Body of pancreas (tissue), 4 donors: Measurements from ENCODE around the gene SLC50A1. TPM values are rescaled to one million over a fixed set of nuclear protein-coding genes. Genes with fewer than 3 reads are reported as not detected.

Experiments
- ATAC-seq: fragments of 150-250 bp; one replicate; pipeline ENCODE4 v1.9.1; 2016
- DNase-seq, 4 donors: peaks; one replicate each; pipeline ENCODE4 v3.0.0-alpha.2; 2019
- H3K27ac ChIP-seq, 4 donors: fragments of 200-600 bp; sonication (generic); 1 replicate in 3 of 4; 2 replicates in 1 of 4; pipeline versions ENCODE4 v1.5.1 to v1.6.1; 2016 to 2019; ENCODE audit warnings: mild to moderate bottlenecking in 1 of 4, mixed read lengths in 1 of 4, moderate library complexity in 1 of 4
- H3K27me3 ChIP-seq, 2 donors: fragments of 200-600 bp; sonication (generic); one replicate each; pipeline ENCODE4 v1.6.0; 2016; ENCODE audit warnings: mild to moderate bottlenecking in 1 of 2
- H3K36me3 ChIP-seq, 2 donors: fragments of 200-600 bp; sonication (generic); replicated peaks in 1 of 2; 2 replicates each; pipeline ENCODE4 v1.5.1; 2016; ENCODE audit warnings: low read depth in 2 of 2; ENCODE audit not compliant: insufficient read depth in 1 of 2
- H3K4me1 ChIP-seq: fragments of 200-600 bp; sonication (generic); one replicate; pipeline ENCODE4 v1.6.0; 2016
- H3K4me3 ChIP-seq, 2 donors: fragments of 200-600 bp; sonication (generic); 1 replicate in 1 of 2; 2 replicates in 1 of 2; pipeline ENCODE4 v1.5.1; 2016 to 2019
- H3K9me3 ChIP-seq, 3 donors: fragments of 200-600 bp; sonication (generic); 1 replicate in 2 of 3; 2 replicates in 1 of 3; pipeline ENCODE4 v1.5.1; 2016
- POLR2A ChIP-seq, 3 donors: fragments of 450-650 bp; IDR thresholded peaks; one replicate each; pipeline ENCODE4 v1.6.1; 2016; ENCODE audit warnings: antibody characterized with exemption in 3 of 3, mild to moderate bottlenecking in 2 of 3
- WGBS, 2 donors: methylation state at CpG; one replicate each; pipeline ENCODE4 v1.1.5; 2017; 5-methylcytosine and 5-hydroxymethylcytosine counted together
- intact Hi-C: fragments of 100-400 bp; cut with DNase I; formaldehyde crosslinking; loops from one replicate; pipeline ENCODE4 v1.15.1; 2023
- total RNA-seq, 2 donors: library from RNA; depleted of rRNA; stranded (reverse); fragments of >200 nt; gene quantifications; one replicate each; pipeline ENCODE4 v1.1.0, GENCODE V29; 2016
- TF ChIP-seq, protein P1 (sequence below), 7 experiments: fragments of 450-650 bp in 4 of 7; fragments of 200-600 bp in 3 of 7; sonication (generic) in 3 of 7; IDR thresholded peaks; one replicate each; pipeline ENCODE4 v1.5.1; 2016 to 2019; ENCODE audit warnings: antibody characterized with exemption in 7 of 7

Gene SLC50A1
- total RNA-seq, 2 donors from 2014 or later = 13.7 to 25.7 TPM

DNA sequence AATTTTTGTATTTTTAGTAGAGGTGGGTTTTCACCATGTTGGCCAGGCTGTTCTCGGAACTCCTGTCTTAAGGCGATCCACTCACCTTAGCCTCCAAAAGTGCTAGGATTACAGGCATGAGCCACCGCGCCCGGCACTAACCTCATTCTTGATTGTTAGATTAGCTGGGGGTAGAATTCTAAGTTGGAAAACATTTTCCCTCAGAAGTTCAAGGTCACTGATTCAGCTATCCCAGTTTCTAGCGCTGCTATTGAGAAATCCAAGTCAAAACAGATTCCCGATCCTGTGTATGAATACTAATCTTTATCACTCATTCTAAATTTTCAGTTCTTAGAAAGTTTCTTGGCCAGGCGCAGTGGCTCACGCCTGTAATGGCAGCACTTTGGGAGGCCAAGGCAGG, 32.3 kb upstream of the SLC50A1 start:
- H3K9me3 ChIP-seq = no peaks in the 10 kb centered on the region
- no peak for TF ChIP-seq POLR2A (IDR thresholded peaks at IDR 0.05)
- TF ChIP-seq, protein P1, sequence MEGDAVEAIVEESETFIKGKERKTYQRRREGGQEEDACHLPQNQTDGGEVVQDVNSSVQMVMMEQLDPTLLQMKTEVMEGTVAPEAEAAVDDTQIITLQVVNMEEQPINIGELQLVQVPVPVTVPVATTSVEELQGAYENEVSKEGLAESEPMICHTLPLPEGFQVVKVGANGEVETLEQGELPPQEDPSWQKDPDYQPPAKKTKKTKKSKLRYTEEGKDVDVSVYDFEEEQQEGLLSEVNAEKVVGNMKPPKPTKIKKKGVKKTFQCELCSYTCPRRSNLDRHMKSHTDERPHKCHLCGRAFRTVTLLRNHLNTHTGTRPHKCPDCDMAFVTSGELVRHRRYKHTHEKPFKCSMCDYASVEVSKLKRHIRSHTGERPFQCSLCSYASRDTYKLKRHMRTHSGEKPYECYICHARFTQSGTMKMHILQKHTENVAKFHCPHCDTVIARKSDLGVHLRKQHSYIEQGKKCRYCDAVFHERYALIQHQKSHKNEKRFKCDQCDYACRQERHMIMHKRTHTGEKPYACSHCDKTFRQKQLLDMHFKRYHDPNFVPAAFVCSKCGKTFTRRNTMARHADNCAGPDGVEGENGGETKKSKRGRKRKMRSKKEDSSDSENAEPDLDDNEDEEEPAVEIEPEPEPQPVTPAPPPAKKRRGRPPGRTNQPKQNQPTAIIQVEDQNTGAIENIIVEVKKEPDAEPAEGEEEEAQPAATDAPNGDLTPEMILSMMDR (IDR thresholded peaks at IDR 0.05) = no peak
- H3K4me3 ChIP-seq = no peak overlapping the region
- intact Hi-C loops = no loop called here
- no peaks in the 10 kb centered on the region for H3K36me3 ChIP-seq
- no peaks in the 10 kb centered on the region for H3K27me3 ChIP-seq
- H3K27ac ChIP-seq = no peak overlapping the region
- peaks cover 16% of the 10 kb centered on the region for H3K4me1 ChIP-seq
- ATAC-seq (no peak), DNase-seq (no peak)
- 55 to 72% methylated on average over 9 of the region's 9 CpGs for WGBS, 2 donors

DNA sequence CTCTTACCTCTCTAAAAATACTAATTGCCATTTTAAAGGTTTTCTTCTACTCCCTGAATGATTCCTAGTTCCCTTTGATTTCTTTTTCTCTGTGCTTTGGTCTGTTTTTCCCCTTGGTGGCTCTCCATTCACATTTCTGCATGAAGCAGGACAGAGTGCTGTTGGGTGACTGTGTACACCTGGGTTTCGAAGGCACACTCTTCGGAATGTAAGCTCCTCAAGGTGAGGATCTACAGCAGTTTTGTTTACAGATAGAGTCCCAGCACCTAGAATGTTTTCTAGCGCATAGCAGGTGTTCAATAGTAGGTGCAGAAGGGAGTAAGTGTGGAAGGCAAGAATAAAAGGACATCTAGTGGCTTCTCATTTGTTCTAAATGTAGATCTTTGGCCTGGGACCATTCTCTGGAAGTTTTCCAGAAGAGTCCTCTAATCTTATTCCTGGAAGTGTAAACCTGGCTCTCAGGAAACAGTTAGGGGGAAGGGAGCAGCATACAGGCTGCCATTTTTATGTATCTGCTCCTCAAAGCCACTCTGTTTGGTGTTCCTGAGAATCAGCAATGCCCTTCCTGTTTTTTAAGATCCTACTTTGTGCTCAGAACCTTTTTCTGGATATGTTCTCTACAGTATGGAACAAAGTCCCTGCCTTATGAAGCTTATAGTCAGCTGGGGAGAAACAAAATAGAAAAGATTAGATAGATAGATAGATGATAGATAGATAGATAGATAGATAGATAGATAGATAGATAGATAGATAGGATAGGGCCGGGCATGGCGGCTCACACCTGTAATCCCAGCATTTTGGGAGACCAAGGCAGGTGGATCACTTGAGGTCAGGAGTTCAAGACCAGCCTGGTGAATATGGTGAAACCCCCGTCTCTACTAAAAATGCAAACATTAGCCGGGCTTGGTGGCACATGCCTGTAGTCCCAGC, 30.8 kb upstream of the SLC50A1 start:
- Histone ChIP-seq H3K27me3 (no peaks in the 10 kb centered on the region), H3K4me3 (no peak overlapping the region), H3K36me3 (no peaks in the 10 kb centered on the region), H3K4me1 (peaks cover 16% of the 10 kb centered on the region), H3K27ac (peak overlapping the region in 1 of 4 donors; percentile 12), H3K9me3 (no peaks in the 10 kb centered on the region)
- intact Hi-C loops = no loop called here
- ATAC-seq (peak; percentile 50), DNase-seq (no peak)
- 74 to 78% methylated on average over 7 of the region's 7 CpGs for WGBS, 2 donors
- TF ChIP-seq POLR2A (IDR thresholded peaks at IDR 0.05) = no peak
- TF ChIP-seq, protein P1 (IDR thresholded peaks at IDR 0.05) = no peak

DNA sequence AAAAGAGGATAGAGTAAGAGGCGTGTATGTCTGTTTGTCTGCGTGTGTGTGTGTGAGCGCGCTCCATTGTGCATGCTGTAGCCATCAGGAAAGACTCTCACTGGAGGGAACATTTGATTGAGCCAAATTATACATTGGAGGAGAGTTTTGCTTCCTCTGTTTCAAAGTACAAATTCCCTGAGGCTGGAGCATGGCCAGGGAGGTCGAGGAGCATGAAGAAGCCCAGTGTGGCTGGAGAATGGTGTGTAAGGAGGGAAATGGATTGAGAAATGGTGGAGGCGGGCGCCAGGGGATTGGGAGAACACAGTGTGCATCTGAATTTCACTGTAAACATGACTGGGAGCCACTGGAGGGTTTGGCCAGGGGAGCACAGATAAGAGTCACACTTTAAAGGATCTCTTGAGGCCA, 30.0 kb upstream of the SLC50A1 start:
- ATAC-seq (no peak), DNase-seq (peak in 1 of 4 donors; percentile 16)
- H3K4me3 ChIP-seq = no peak overlapping the region
- no peak overlapping the region for H3K27ac ChIP-seq
- WGBS, 2 donors = 68 to 80% methylated on average over 7 of the region's 7 CpGs
- no peak for TF ChIP-seq POLR2A (IDR thresholded peaks at IDR 0.05)
- TF ChIP-seq, protein P1 (IDR thresholded peaks at IDR 0.05) = no peak
- H3K4me1 ChIP-seq = peaks cover 16% of the 10 kb centered on the region
- no peaks in the 10 kb centered on the region for H3K36me3 ChIP-seq
- H3K9me3 ChIP-seq = no peaks in the 10 kb centered on the region
- no peaks in the 10 kb centered on the region for H3K27me3 ChIP-seq
- intact Hi-C loops = no loop called here

DNA sequence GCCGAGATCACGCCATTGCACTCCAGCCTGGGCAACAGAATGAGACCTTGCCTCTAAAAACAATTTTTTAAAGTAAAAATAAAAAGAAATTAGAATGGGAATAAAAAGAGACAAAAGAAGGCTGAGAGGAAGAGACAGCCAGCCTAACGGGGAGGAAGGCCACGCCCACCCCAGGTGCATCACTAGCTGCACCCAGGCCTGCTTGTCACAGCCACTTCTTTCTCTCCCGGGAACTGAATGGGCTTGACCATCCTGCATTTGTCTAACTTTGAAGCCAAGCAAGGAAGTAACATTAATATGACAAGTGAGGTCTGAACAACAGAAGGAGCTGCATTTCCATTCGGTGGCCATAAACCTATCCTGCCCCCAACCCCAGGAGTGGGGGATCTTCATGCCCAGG, 28.8 kb upstream of the SLC50A1 start:
- WGBS, 2 donors = 76 to 78% methylated on average over 6 of the region's 6 CpGs
- TF ChIP-seq POLR2A (IDR thresholded peaks at IDR 0.05) = no peak
- TF ChIP-seq, protein P1 (IDR thresholded peaks at IDR 0.05) = no peak

More for the DNA sequence above, 28.8 kb upstream of the SLC50A1 start:
- Histone ChIP-seq H3K4me1 (peaks cover 16% of the 10 kb centered on the region), H3K36me3 (no peaks in the 10 kb centered on the region), H3K9me3 (no peaks in the 10 kb centered on the region), H3K27me3 (no peaks in the 10 kb centered on the region), H3K27ac (no peak overlapping the region), H3K4me3 (no peak overlapping the region)
- no peak for ATAC-seq
- no peak for DNase-seq
- intact Hi-C loops = no loop called here
